Lung (tissue), 12 donors: Measurements from ENCODE around the gene MOSPD3. TPM values are rescaled to one million over a fixed set of nuclear protein-coding genes. Genes with fewer than 3 reads are reported as not detected.

Experiments used
- ATAC-seq: fragments of 200-7000 bp; cut with Tn5 transposase; one replicate; pipeline ENCODE4 v1.9.1; 2020; ENCODE audit warnings: moderate number of reproducible peaks; ENCODE audit not compliant: insufficient read depth, low FRiP score
- DNase-seq, 3 donors: peaks; one replicate each; pipeline ENCODE4 v3.0.0-alpha.2; 2013 to 2017
- H3K27ac ChIP-seq, 2 donors: one replicate each; pipeline ENCODE4 v1.5.1; 2013; ENCODE audit warnings: mild to moderate bottlenecking in 2 of 2, moderate library complexity in 2 of 2, control low read depth in 1 of 2, inconsistent platforms in 1 of 2, low read depth in 1 of 2, low read length in 1 of 2
- H3K27me3 ChIP-seq, 3 donors: one replicate each; pipeline ENCODE4 v1.5.1; 2013; ENCODE audit warnings: low read length in 2 of 3; ENCODE audit not compliant: control insufficient read depth in 3 of 3, insufficient read depth in 3 of 3
- H3K36me3 ChIP-seq, 4 donors: one replicate each; pipeline ENCODE4 v1.5.1; 2013; ENCODE audit warnings: low read length in 4 of 4, mild to moderate bottlenecking in 1 of 4, moderate library complexity in 1 of 4; ENCODE audit not compliant: control insufficient read depth in 4 of 4, insufficient read depth in 4 of 4
- H3K4me1 ChIP-seq, 5 donors: one replicate each; pipeline ENCODE4 v1.5.1; 2013; ENCODE audit warnings: low read length in 5 of 5, mild to moderate bottlenecking in 2 of 5, moderate library complexity in 1 of 5; ENCODE audit not compliant: control insufficient read depth in 5 of 5, insufficient read depth in 5 of 5
- H3K4me3 ChIP-seq: one replicate; pipeline ENCODE4 v1.5.1; 2013; ENCODE audit warnings: mild to moderate bottlenecking, control low read depth, moderate library complexity
- H3K9ac ChIP-seq, 2 donors: one replicate each; pipeline ENCODE4 v1.5.1; 2013; ENCODE audit warnings: low read length in 2 of 2, control low read depth in 1 of 2; ENCODE audit not compliant: insufficient read depth in 1 of 2
- H3K9me3 ChIP-seq, 4 donors: one replicate each; pipeline ENCODE4 v1.5.1; 2013; ENCODE audit warnings: low read length in 3 of 4, mild to moderate bottlenecking in 1 of 4, moderate library complexity in 1 of 4; ENCODE audit not compliant: control insufficient read depth in 4 of 4, insufficient read depth in 3 of 4
- WGBS, 2 donors: extraction: QIAGEN DNeasy Blood & Tissue Kit; methylation state at CpG; one replicate each; pipeline ENCODE4 v1.1.7; 2013; 5-methylcytosine and 5-hydroxymethylcytosine counted together
- polyA plus RNA-seq, 2 donors: library from polyadenylated mRNA; stranded (reverse); fragments of 200-250 nt; gene quantifications; one replicate each; pipeline ENCODE4 v1.2.1, GENCODE V29; 2013
- total RNA-seq, 2 donors: library from RNA; depleted of rRNA in 1 of 2; stranded (reverse); fragments of >200 nt in 1 of 2; gene quantifications; one replicate each; pipeline ENCODE4 v1.2.1, GENCODE V29; 2014 to 2021
- TF ChIP-seq, protein P1 (sequence below): IDR thresholded peaks from 2 replicates; pipeline ENCODE4 v1.5.1; 2012; ENCODE audit warnings: mild to moderate bottlenecking; ENCODE audit errors: control extremely low read depth, extremely low read depth
- donor health status: control.
- donor health status: control.
- donor health status: Bipolar disorder and iron deficiency.
- donor health status: healthy.
- donor health status: DM: yes; HTN: yes; CAD: no.

Gene MOSPD3
- total and polyA plus RNA-seq, 4 donors: 13.2 to 26.9 (median 17.1) TPM

- no peaks in the 10 kb centered on the region for H3K9me3 ChIP-seq
- peaks cover 12 to 75% (median 26%) of the 10 kb centered on the region in 4 donors for H3K36me3 ChIP-seq
- no peak overlapping the region for H3K9ac ChIP-seq
- H3K4me3 ChIP-seq: no peak overlapping the region
- no peak overlapping the region for H3K27ac ChIP-seq
- H3K27me3 ChIP-seq: no peaks in the 10 kb centered on the region
- 83 to 95% methylated on average over 14 of the region's 14 CpGs for WGBS, 2 donors
- DNase-seq: no peak
- ATAC-seq: no peak
- peaks cover 0 to 9% (median 2%) of the 10 kb centered on the region in 5 donors for H3K4me1 ChIP-seq
- TF ChIP-seq, protein P1, sequence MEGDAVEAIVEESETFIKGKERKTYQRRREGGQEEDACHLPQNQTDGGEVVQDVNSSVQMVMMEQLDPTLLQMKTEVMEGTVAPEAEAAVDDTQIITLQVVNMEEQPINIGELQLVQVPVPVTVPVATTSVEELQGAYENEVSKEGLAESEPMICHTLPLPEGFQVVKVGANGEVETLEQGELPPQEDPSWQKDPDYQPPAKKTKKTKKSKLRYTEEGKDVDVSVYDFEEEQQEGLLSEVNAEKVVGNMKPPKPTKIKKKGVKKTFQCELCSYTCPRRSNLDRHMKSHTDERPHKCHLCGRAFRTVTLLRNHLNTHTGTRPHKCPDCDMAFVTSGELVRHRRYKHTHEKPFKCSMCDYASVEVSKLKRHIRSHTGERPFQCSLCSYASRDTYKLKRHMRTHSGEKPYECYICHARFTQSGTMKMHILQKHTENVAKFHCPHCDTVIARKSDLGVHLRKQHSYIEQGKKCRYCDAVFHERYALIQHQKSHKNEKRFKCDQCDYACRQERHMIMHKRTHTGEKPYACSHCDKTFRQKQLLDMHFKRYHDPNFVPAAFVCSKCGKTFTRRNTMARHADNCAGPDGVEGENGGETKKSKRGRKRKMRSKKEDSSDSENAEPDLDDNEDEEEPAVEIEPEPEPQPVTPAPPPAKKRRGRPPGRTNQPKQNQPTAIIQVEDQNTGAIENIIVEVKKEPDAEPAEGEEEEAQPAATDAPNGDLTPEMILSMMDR: no peak
Observed at GRCh38 chr7:100575206-100575631, 37.1 kb upstream of the MOSPD3 start.

GRCh38 chr7:100575746-100576383 is 36.5 kb upstream of the MOSPD3 start:
- no peak overlapping the region for H3K9ac ChIP-seq
- TF ChIP-seq, protein P1: no peak
- no peak overlapping the region for H3K4me3 ChIP-seq
- H3K36me3 ChIP-seq: peaks cover 18 to 78% (median 29%) of the 10 kb centered on the region in 4 donors
- peaks cover 0 to 2% (median 0%) of the 10 kb centered on the region in 4 donors for H3K9me3 ChIP-seq
- H3K27me3 ChIP-seq: no peaks in the 10 kb centered on the region
- H3K4me1 ChIP-seq: peaks cover 0 to 12% (median 2%) of the 10 kb centered on the region in 5 donors
- 91 to 92% methylated on average over 17 of the region's 17 CpGs for WGBS, 2 donors
- ATAC-seq: no peak
- DNase-seq: no peak
- H3K27ac ChIP-seq: no peak overlapping the region

- H3K27ac ChIP-seq: no peak overlapping the region
- 94 to 97% methylated on average over 13 of the region's 13 CpGs for WGBS, 2 donors
- DNase-seq (no peak), ATAC-seq (no peak)
- no peak overlapping the region for H3K4me3 ChIP-seq
- peaks cover 0 to 13% (median 0%) of the 10 kb centered on the region in 5 donors for H3K4me1 ChIP-seq
- no peak overlapping the region for H3K9ac ChIP-seq
- peaks cover 0 to 2% (median 0%) of the 10 kb centered on the region in 4 donors for H3K9me3 ChIP-seq
- TF ChIP-seq, protein P1: no peak
- no peaks in the 10 kb centered on the region for H3K27me3 ChIP-seq
- H3K36me3 ChIP-seq: peaks cover 25 to 84% (median 34%) of the 10 kb centered on the region in 4 donors
Observed at GRCh38 chr7:100576384-100576993, 35.9 kb upstream of the MOSPD3 start.
